Lung (tissue), 12 donors: ENCODE data around the gene PLCB4. TPM values are rescaled to one million over a fixed set of nuclear protein-coding genes. Genes with fewer than 3 reads are reported as not detected.

Experiments
- ATAC-seq: fragments of 200-7000 bp; cut with Tn5 transposase; one replicate; pipeline ENCODE4 v1.9.1; 2020; ENCODE audit warnings: moderate number of reproducible peaks; ENCODE audit not compliant: insufficient read depth, low FRiP score
- DNase-seq, 3 donors: peaks; one replicate each; pipeline ENCODE4 v3.0.0-alpha.2; 2013 to 2017
- H3K27ac ChIP-seq, 2 donors: one replicate each; pipeline ENCODE4 v1.5.1; 2013; ENCODE audit warnings: mild to moderate bottlenecking in 2 of 2, moderate library complexity in 2 of 2, control low read depth in 1 of 2, inconsistent platforms in 1 of 2, low read depth in 1 of 2, low read length in 1 of 2
- H3K27me3 ChIP-seq, 3 donors: one replicate each; pipeline ENCODE4 v1.5.1; 2013; ENCODE audit warnings: low read length in 2 of 3; ENCODE audit not compliant: control insufficient read depth in 3 of 3, insufficient read depth in 3 of 3
- H3K36me3 ChIP-seq, 4 donors: one replicate each; pipeline ENCODE4 v1.5.1; 2013; ENCODE audit warnings: low read length in 4 of 4, mild to moderate bottlenecking in 1 of 4, moderate library complexity in 1 of 4; ENCODE audit not compliant: control insufficient read depth in 4 of 4, insufficient read depth in 4 of 4
- H3K4me1 ChIP-seq, 5 donors: one replicate each; pipeline ENCODE4 v1.5.1; 2013; ENCODE audit warnings: low read length in 5 of 5, mild to moderate bottlenecking in 2 of 5, moderate library complexity in 1 of 5; ENCODE audit not compliant: control insufficient read depth in 5 of 5, insufficient read depth in 5 of 5
- H3K4me3 ChIP-seq: one replicate; pipeline ENCODE4 v1.5.1; 2013; ENCODE audit warnings: mild to moderate bottlenecking, control low read depth, moderate library complexity
- H3K9ac ChIP-seq, 2 donors: one replicate each; pipeline ENCODE4 v1.5.1; 2013; ENCODE audit warnings: low read length in 2 of 2, control low read depth in 1 of 2; ENCODE audit not compliant: insufficient read depth in 1 of 2
- H3K9me3 ChIP-seq, 4 donors: one replicate each; pipeline ENCODE4 v1.5.1; 2013; ENCODE audit warnings: low read length in 3 of 4, mild to moderate bottlenecking in 1 of 4, moderate library complexity in 1 of 4; ENCODE audit not compliant: control insufficient read depth in 4 of 4, insufficient read depth in 3 of 4
- CTCF ChIP-seq: IDR thresholded peaks from 2 replicates; pipeline ENCODE4 v1.5.1; 2012; ENCODE audit warnings: mild to moderate bottlenecking; ENCODE audit errors: control extremely low read depth, extremely low read depth
- whole genome bisulfite sequencing, 2 donors: extraction: QIAGEN DNeasy Blood & Tissue Kit; methylation state at CpG; one replicate each; pipeline ENCODE4 v1.1.7; 2013; 5-methylcytosine and 5-hydroxymethylcytosine counted together
- polyA plus RNA-seq, 2 donors: library from polyadenylated mRNA; stranded (reverse); fragments of 200-250 nt; gene quantifications; one replicate each; pipeline ENCODE4 v1.2.1, GENCODE V29; 2013
- total RNA-seq, 2 donors: library from RNA; depleted of rRNA in 1 of 2; stranded (reverse); fragments of >200 nt in 1 of 2; gene quantifications; one replicate each; pipeline ENCODE4 v1.2.1, GENCODE V29; 2014 to 2021
- donor health status: control.
- donor health status: control.
- donor health status: Bipolar disorder and iron deficiency.
- donor health status: healthy.
- donor health status: DM: yes; HTN: yes; CAD: no.

The PLCB4 gene
- total and polyA plus RNA-seq, 4 donors = 2.1 to 18.6 (median 5.6) TPM

GRCh38 chr20:9349249-9349648 lies 280.4 kb downstream of the PLCB4 start:
- TF ChIP-seq CTCF = no peak
- H3K9ac ChIP-seq = no peak overlapping the region
- ATAC-seq (no peak), DNase-seq (no peak)
- no peaks in the 10 kb centered on the region for H3K27me3 ChIP-seq
- no peaks in the 10 kb centered on the region for H3K36me3 ChIP-seq
- 71 to 86% methylated on average over 4 of the region's 4 CpGs for WGBS, 2 donors
- no peak overlapping the region for H3K27ac ChIP-seq
- no peaks in the 10 kb centered on the region for H3K9me3 ChIP-seq
- peaks cover 0 to 26% (median 4%) of the 10 kb centered on the region in 5 donors for H3K4me1 ChIP-seq
- H3K4me3 ChIP-seq = no peak overlapping the region

- Histone ChIP-seq H3K36me3 (no peaks in the 10 kb centered on the region), H3K27ac (no peak overlapping the region), H3K4me3 (no peak overlapping the region), H3K9ac (no peak overlapping the region), H3K9me3 (no peaks in the 10 kb centered on the region), H3K4me1 (peaks cover 0 to 17% (median 0%) of the 10 kb centered on the region in 5 donors), H3K27me3 (no peaks in the 10 kb centered on the region)
- TF ChIP-seq CTCF = no peak
- ATAC-seq (no peak), DNase-seq (no peak)
Measured at GRCh38 chr20:9352739-9353138, 283.9 kb downstream of the PLCB4 start.

DNA sequence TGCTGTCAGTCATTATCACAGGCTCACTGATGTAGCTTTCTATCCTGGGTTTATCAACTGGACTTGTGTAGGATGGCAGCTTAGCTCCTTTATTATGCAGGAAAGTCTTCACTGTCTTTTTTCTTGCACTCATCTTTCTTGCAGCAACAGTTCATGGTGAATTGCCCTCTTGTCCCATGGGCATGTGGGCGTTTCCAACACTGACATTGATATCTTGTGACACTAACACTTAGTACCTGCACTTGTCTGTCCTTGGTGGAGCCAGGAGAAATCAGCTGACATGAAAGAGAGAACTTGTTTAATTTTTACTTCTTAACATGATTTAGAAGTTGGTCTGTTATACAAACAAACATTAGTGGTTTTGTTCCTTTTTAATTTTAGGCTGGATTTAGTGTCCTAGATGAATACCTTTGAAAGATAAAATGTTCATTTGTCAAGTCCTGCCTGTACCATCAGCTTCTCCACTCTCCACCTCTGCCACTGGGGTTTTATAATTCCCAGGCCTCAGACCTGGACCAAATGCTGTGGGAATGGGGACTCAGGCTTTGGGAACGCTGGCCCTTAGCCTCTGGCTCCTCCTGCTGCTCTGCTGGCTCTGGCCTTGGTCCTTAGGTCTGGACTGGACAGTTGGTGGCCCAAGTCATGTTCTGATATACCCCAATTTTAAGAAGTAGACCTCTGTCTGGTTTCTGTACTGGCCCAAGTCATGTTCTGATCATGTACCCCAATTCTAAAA lies 284.5 kb downstream of the PLCB4 start:
- no peak overlapping the region for H3K27ac ChIP-seq
- H3K9me3 ChIP-seq = no peaks in the 10 kb centered on the region
- H3K4me1 ChIP-seq = peaks cover 0 to 15% (median 0%) of the 10 kb centered on the region in 5 donors
- no peak overlapping the region for H3K9ac ChIP-seq
- DNase-seq = no peak
- H3K4me3 ChIP-seq = no peak overlapping the region
- TF ChIP-seq CTCF = no peak
- no peaks in the 10 kb centered on the region for H3K36me3 ChIP-seq
- no peak for ATAC-seq
- 77 to 92% methylated on average over 2 of the region's 2 CpGs for WGBS, 2 donors
- H3K27me3 ChIP-seq = no peaks in the 10 kb centered on the region

- Histone ChIP-seq H3K27me3 (no peaks in the 10 kb centered on the region), H3K4me1 (peaks cover 0 to 15% (median 0%) of the 10 kb centered on the region in 5 donors), H3K9ac (no peak overlapping the region), H3K4me3 (no peak overlapping the region), H3K9me3 (no peaks in the 10 kb centered on the region), H3K36me3 (no peaks in the 10 kb centered on the region), H3K27ac (no peak overlapping the region)
- ATAC-seq (no peak), DNase-seq (no peak)
- no peak for TF ChIP-seq CTCF
- 92 to 98% methylated on average over 1 of the region's 1 CpG for WGBS, 2 donors
Measured at GRCh38 chr20:9353916-9354276, 285.0 kb downstream of the PLCB4 start.
